ENCODE data around the gene PIEZO2. TPM values are rescaled to one million over a fixed set of nuclear protein-coding genes. Genes with fewer than 3 reads are reported as not detected.

The PIEZO2 gene
- total RNA-seq, 1 experiment from 2014 or later: 10.7 TPM

DNA sequence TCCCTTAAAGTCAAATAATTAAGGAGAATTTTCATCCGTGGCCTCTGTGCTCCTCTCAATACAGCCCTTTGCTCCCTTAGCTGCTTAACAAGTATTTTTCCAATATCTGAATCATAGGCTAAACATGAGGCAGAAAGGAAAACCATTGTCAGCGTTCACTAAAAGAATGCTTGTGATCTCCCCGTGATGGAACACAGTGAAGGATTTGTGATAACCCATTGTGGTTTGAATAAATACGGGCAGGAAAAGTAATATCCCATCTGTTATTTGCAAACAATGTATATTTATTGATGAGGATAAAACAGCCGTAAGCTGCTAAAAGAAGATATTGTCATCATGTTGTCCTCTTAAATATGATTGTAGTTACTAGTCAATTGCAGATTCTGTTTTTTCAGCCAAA is 365.4 kb downstream of the PIEZO2 start:
- H3K4me1 Mint-ChIP-seq: no peaks in the 10 kb centered on the region
- DNase-seq (ENCODE audit: low spot score): no peak

DNA sequence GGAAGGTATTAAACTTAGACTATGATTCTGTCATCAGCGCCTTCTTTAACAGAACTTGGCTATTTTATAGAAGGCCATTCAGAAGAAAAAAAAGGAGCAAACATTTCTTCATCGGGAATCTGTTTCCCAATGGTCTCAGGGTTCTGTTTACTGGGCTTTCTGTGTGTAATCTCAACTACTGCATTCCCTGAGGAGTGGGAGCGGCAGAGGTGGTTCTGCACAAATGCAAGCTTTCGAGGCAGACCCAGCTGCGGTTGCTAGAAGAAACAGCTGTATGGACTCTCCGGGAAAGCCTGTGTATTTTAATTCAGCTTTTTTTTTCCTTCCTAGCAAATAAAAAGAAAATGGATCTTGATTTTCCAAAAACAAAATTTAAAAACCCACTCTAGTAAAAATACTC is 372.9 kb downstream of the PIEZO2 start:
- TF ChIP-seq ZNF317 (CRISPR knock-in tag; IDR thresholded peaks at IDR 0.05; ENCODE audit: borderline replicate concordance, low read depth): no peak
- TF ChIP-seq, protein P1, sequence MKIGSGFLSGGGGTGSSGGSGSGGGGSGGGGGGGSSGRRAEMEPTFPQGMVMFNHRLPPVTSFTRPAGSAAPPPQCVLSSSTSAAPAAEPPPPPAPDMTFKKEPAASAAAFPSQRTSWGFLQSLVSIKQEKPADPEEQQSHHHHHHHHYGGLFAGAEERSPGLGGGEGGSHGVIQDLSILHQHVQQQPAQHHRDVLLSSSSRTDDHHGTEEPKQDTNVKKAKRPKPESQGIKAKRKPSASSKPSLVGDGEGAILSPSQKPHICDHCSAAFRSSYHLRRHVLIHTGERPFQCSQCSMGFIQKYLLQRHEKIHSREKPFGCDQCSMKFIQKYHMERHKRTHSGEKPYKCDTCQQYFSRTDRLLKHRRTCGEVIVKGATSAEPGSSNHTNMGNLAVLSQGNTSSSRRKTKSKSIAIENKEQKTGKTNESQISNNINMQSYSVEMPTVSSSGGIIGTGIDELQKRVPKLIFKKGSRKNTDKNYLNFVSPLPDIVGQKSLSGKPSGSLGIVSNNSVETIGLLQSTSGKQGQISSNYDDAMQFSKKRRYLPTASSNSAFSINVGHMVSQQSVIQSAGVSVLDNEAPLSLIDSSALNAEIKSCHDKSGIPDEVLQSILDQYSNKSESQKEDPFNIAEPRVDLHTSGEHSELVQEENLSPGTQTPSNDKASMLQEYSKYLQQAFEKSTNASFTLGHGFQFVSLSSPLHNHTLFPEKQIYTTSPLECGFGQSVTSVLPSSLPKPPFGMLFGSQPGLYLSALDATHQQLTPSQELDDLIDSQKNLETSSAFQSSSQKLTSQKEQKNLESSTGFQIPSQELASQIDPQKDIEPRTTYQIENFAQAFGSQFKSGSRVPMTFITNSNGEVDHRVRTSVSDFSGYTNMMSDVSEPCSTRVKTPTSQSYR (CRISPR knock-in tag; IDR thresholded peaks at IDR 0.05): no peak
- TF ChIP-seq IRF2 (CRISPR knock-in tag; IDR thresholded peaks at IDR 0.05; ENCODE audit: borderline replicate concordance, low read depth): no peak
- TF ChIP-seq JAZF1 (CRISPR knock-in tag; IDR thresholded peaks at IDR 0.05): no peak
- TF ChIP-seq, protein P2, sequence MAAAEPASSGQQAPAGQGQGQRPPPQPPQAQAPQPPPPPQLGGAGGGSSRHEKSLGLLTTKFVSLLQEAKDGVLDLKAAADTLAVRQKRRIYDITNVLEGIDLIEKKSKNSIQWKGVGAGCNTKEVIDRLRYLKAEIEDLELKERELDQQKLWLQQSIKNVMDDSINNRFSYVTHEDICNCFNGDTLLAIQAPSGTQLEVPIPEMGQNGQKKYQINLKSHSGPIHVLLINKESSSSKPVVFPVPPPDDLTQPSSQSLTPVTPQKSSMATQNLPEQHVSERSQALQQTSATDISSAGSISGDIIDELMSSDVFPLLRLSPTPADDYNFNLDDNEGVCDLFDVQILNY (CRISPR knock-in tag; IDR thresholded peaks at IDR 0.05): no peak
- H3K27me3 Mint-ChIP-seq (ENCODE audit: low read depth): no peaks in the 10 kb centered on the region
- no peak overlapping the region for H3K27ac Mint-ChIP-seq
- ATAC-seq (no peak), DNase-seq (ENCODE audit: low spot score) (no peak)
- H3K9me3 Mint-ChIP-seq: peaks cover 4% of the 10 kb centered on the region; the same call in 1 of the 2 replicates
- peaks cover 5% of the 10 kb centered on the region for H3K4me1 Mint-ChIP-seq
- H3K4me3 Mint-ChIP-seq: no peak overlapping the region
- CTCF ChIA-PET: interaction anchor here (1.3 to 2.0 kb wide), 2 partner anchors 11 to 216 kb away, joined by 4 read pairs; no protein-coding TSS in a partner anchor
- peaks cover 18% of the 10 kb centered on the region for H3K36me3 Mint-ChIP-seq
- POLR2A ChIA-PET: no interaction called here

More for the DNA sequence above, 365.4 kb downstream of the PIEZO2 start:
- no peak overlapping the region for H3K27ac Mint-ChIP-seq
- POLR2A ChIA-PET: no interaction called here
- no peaks in the 10 kb centered on the region for H3K9me3 Mint-ChIP-seq
- ATAC-seq: no peak
- TF ChIP-seq ZNF317 (CRISPR knock-in tag; IDR thresholded peaks at IDR 0.05; ENCODE audit: borderline replicate concordance, low read depth): no peak
- TF ChIP-seq EMX1 (CRISPR knock-in tag; IDR thresholded peaks at IDR 0.05): no peak
- TF ChIP-seq TEAD1 (CRISPR knock-in tag; IDR thresholded peaks at IDR 0.05): no peak
- TF ChIP-seq, protein P3, sequence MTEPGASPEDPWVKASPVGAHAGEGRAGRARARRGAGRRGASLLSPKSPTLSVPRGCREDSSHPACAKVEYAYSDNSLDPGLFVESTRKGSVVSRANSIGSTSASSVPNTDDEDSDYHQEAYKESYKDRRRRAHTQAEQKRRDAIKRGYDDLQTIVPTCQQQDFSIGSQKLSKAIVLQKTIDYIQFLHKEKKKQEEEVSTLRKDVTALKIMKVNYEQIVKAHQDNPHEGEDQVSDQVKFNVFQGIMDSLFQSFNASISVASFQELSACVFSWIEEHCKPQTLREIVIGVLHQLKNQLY (CRISPR knock-in tag; IDR thresholded peaks at IDR 0.05): no peak
- no peak for TF ChIP-seq GTF2I (CRISPR knock-in tag; conservative IDR thresholded peaks at IDR 0.05)
- TF ChIP-seq FOXP1 (CRISPR knock-in tag; IDR thresholded peaks at IDR 0.05; ENCODE audit: borderline replicate concordance): no peak
- TF ChIP-seq, protein P4, sequence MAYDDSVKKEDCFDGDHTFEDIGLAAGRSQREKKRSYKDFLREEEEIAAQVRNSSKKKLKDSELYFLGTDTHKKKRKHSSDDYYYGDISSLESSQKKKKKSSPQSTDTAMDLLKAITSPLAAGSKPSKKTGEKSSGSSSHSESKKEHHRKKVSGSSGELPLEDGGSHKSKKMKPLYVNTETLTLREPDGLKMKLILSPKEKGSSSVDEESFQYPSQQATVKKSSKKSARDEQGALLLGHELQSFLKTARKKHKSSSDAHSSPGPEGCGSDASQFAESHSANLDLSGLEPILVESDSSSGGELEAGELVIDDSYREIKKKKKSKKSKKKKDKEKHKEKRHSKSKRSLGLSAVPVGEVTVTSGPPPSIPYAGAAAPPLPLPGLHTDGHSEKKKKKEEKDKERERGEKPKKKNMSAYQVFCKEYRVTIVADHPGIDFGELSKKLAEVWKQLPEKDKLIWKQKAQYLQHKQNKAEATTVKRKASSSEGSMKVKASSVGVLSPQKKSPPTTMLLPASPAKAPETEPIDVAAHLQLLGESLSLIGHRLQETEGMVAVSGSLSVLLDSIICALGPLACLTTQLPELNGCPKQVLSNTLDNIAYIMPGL (CRISPR knock-in tag; IDR thresholded peaks at IDR 0.05): no peak
- TF ChIP-seq, protein P5, sequence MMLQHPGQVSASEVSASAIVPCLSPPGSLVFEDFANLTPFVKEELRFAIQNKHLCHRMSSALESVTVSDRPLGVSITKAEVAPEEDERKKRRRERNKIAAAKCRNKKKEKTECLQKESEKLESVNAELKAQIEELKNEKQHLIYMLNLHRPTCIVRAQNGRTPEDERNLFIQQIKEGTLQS (CRISPR knock-in tag; conservative IDR thresholded peaks at IDR 0.05): no peak
- TF ChIP-seq ZNF138 (CRISPR knock-in tag; conservative IDR thresholded peaks at IDR 0.05): no peak
- TF ChIP-seq JUN (CRISPR knock-in tag; IDR thresholded peaks at IDR 0.05): no peak
- TF ChIP-seq, protein P6, sequence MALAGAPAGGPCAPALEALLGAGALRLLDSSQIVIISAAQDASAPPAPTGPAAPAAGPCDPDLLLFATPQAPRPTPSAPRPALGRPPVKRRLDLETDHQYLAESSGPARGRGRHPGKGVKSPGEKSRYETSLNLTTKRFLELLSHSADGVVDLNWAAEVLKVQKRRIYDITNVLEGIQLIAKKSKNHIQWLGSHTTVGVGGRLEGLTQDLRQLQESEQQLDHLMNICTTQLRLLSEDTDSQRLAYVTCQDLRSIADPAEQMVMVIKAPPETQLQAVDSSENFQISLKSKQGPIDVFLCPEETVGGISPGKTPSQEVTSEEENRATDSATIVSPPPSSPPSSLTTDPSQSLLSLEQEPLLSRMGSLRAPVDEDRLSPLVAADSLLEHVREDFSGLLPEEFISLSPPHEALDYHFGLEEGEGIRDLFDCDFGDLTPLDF (CRISPR knock-in tag; IDR thresholded peaks at IDR 0.05): no peak
- no peak for TF ChIP-seq MYBL2 (CRISPR knock-in tag; IDR thresholded peaks at IDR 0.05)
- H3K4me3 Mint-ChIP-seq: no peak overlapping the region
- H3K36me3 Mint-ChIP-seq: no peaks in the 10 kb centered on the region
- CTCF ChIA-PET: no interaction called here
- H3K27me3 Mint-ChIP-seq (ENCODE audit: low read depth): no peaks in the 10 kb centered on the region
